AG04449 (cell line): ENCODE data around the gene GRID1.

Experiments
- CTCF ChIA-PET: fragments of 350-600 bp; formaldehyde crosslinking; extraction: SDS; loops from one replicate; lab custom pipeline; 2021; ENCODE audit warnings: antibody characterized with exemption; lab: Yijun Ruan, JAX
- POLR2A ChIA-PET: fragments of 400-600, 350-600 bp; formaldehyde crosslinking; extraction: SDS; loops from one replicate; lab custom pipeline; 2020; ENCODE audit warnings: antibody characterized with exemption, inconsistent platforms; lab: Yijun Ruan, JAX
- DNase-seq: peaks from one replicate; pipeline ENCODE4 v3.0.0-alpha.2; 2010; ENCODE audit warnings: low read depth, low spot score
- H3K4me3 ChIP-seq: 2 replicates; pipeline ENCODE4 v1.5.1; 2011; ENCODE audit warnings: low read depth, mild to moderate bottlenecking, control low read depth, low read length
- TF ChIP-seq, protein P1 (sequence below): IDR thresholded peaks from one replicate; pipeline ENCODE4 v1.5.1; 2011; ENCODE audit warnings: mild to moderate bottlenecking, moderate library complexity, low read length, control low read depth, inconsistent platforms; ENCODE audit not compliant: insufficient read depth; ENCODE audit errors: missing control alignments

GRID1 gene

DNA sequence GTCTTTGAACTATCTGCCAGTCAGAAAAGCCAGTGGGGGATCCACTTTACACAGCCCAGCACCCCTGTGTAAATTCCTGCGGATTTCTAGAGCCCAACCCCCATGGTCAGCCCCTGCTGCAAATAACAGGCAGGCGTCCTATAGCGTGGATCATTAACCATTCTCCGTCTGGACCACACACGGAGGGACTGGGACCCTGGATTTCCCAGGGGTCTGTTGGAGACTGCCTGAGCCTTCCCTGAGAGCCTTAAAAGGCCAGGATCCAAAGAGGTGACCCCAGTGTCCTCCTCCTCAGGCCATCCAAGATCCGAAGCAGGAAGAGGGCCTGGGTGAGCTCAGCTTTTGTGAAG lies 11.2 kb upstream of the GRID1 start:
- TF ChIP-seq, protein P1, sequence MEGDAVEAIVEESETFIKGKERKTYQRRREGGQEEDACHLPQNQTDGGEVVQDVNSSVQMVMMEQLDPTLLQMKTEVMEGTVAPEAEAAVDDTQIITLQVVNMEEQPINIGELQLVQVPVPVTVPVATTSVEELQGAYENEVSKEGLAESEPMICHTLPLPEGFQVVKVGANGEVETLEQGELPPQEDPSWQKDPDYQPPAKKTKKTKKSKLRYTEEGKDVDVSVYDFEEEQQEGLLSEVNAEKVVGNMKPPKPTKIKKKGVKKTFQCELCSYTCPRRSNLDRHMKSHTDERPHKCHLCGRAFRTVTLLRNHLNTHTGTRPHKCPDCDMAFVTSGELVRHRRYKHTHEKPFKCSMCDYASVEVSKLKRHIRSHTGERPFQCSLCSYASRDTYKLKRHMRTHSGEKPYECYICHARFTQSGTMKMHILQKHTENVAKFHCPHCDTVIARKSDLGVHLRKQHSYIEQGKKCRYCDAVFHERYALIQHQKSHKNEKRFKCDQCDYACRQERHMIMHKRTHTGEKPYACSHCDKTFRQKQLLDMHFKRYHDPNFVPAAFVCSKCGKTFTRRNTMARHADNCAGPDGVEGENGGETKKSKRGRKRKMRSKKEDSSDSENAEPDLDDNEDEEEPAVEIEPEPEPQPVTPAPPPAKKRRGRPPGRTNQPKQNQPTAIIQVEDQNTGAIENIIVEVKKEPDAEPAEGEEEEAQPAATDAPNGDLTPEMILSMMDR, result no peak
- no peak overlapping the region for H3K4me3 ChIP-seq
- ChIA-PET POLR2A (no interaction called here), CTCF (interaction anchor here (1.0 to 3.7 kb wide), 9 partner anchors 9 to 1837 kb away, joined by 3 to 25 read pairs (median 4); no protein-coding TSS in a partner anchor)
- no peak for DNase-seq

DNA sequence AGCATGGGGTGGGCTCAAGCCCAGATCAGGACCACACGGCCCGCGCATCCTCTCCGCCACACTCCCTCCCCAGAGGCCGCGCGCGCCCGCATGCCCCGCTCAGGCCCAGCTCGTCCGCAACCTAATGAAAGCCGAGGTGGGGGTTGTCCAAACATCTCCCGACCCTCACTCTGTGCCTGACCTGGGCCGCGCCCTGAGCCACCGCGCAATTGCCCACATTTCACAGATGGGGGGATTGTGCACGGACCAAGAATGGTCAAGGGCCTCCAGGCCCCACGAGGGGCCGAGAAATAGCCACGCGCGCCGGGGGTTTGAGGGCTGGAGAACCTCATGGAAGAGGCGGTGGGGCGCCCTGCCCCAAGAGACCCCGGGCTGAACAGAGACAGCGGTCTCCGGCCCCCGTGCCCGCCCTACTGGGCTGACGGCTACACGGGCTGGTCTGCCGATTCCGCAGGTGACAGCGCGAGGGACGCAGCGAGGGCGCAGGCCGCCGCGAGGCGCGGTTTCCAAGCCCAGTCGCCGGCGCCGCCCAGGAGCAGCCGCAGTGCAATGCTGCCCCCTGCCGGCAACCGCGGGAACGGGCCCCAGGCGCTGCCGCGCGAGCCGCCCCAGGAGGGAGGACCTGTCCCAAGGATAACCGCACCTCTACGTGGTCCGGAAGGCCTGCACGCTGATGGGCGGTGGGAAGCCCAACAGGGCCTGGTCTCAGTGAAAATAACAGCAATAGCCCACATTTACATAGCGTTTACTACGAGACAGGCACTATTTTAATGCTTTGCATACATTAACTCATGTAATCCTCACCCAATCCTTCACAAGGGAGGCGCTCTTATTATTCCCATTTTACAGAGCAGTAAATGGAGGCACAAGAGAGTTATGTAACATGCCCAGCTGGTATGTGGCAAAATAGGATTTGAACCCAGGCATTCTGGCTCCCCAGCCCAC lies 10.5 kb upstream of the GRID1 start:
- peak overlapping the region; percentile 36 for H3K4me3 ChIP-seq
- TF ChIP-seq, protein P1, result peak; percentile 96
- ChIA-PET POLR2A (no interaction called here), CTCF (interaction anchor here (0.8 to 3.7 kb wide), 19 partner anchors 9 to 1838 kb away, joined by 3 to 25 read pairs (median 4); no protein-coding TSS in a partner anchor)
- DNase-seq, result no peak

DNA sequence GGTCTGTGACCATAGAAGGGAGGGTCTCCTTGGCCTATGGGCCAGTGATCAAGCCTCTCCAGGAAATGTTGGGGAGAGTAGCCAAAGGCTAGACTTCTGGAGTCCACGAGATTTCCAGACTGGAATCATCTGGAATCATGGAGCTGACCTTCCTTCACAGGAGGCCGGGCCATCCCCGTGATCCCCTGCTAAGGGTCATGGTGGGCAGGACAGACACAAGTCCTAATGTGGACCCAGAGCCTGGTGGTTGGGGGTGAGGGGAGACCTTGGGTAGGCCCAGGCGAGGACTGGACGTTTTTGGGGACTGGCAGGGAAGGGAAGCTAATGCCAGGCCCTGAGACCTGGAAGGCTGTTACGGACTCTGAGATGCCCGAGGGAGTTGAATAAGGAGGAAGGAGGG lies 9.8 kb upstream of the GRID1 start:
- TF ChIP-seq, protein P1, result no peak
- CTCF ChIA-PET, result interaction anchor here (0.8 to 3.7 kb wide), 11 partner anchors 9 to 1837 kb away, joined by 3 to 25 read pairs (median 5); no protein-coding TSS in a partner anchor
- POLR2A ChIA-PET, result no interaction called here
- H3K4me3 ChIP-seq, result no peak overlapping the region
- DNase-seq, result no peak

DNA sequence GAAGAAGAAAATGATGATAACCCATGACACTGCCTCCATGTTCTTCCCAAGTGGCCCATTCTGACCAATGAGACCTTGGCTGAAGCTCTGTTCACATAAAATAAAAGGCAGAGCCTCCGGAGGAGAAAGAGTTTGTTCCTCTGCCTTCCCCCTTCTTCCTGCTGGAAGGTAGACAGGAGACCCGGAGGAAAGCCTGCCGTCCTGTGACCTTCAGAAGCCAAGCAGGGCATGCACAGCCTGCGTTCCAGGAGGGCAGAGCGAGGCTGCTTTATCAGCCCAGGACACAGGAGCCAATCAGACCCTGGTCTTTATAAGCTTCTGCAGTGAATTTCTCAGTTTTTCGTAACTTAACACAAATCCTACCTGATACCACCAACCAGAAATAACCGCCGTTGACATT lies 8.6 kb upstream of the GRID1 start:
- no peak overlapping the region for H3K4me3 ChIP-seq
- POLR2A ChIA-PET, result no interaction called here
- TF ChIP-seq, protein P1, result no peak
- no peak for DNase-seq
- CTCF ChIA-PET, result interaction anchor here (0.8 to 2.4 kb wide), 9 partner anchors 11 to 1834 kb away, joined by 3 to 19 read pairs (median 4); no protein-coding TSS in a partner anchor

DNA sequence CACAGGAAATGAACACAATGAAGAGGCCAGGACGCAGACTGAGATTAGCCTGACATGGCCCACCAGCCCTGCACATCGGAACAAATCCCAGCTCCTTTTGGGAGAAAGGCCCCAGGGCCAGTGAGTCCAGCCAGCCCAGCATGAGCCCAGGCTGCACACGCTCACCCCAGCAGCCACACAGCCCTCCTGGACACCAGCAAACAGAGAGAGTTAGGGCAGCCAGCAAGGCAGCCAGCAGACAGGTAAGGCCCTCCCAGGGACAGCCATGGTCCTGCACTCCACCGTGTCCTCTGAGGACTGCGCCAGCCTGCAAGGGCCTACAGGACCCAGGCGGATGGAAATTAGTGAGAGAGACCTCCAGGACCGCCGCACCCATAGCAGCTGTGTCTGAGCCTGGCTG lies 8.1 kb upstream of the GRID1 start:
- POLR2A ChIA-PET, result no interaction called here
- CTCF ChIA-PET, result interaction anchor here (0.8 to 2.4 kb wide), 9 partner anchors 10 to 1834 kb away, joined by 3 to 19 read pairs (median 4); no protein-coding TSS in a partner anchor
- H3K4me3 ChIP-seq, result no peak overlapping the region
- TF ChIP-seq, protein P1, result no peak
- no peak for DNase-seq

DNA sequence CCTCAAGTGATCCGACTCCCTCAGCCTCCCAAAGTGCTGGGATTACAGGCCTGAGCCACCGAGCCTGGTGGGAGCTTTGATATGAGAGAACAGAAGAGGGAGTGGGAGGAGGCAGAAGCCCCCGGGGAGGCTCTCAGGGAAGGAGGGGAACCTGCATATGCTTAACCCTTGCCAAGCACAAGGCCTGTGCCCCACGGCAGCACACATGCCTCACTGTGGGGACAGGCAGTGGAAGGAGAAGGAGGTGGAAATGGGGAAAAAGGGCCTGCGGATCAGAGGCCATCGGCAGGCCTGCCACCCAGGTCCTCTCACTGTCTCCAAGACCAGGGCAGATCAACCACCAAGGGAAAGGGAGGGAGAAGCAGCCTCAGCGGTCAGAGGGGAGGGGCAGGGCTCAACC lies 7.2 kb upstream of the GRID1 start:
- POLR2A ChIA-PET, result no interaction called here
- H3K4me3 ChIP-seq, result no peak overlapping the region
- no peak for DNase-seq
- TF ChIP-seq, protein P1, result no peak
- CTCF ChIA-PET, result no interaction called here
